Calu3 (cell line): Measurements from ENCODE around the gene SH2D3C. TPM values are rescaled to one million over a fixed set of nuclear protein-coding genes. Genes with fewer than 3 reads are reported as not detected.

Experiments
- Bru-seq: library from RNA; stranded (reverse); fragments of 400-500 nt; gene quantifications from one replicate; lab custom pipeline; 2021; lab: Mats Ljungman, UMichigan
- BruChase-seq, 2 experiments: library from RNA; stranded (reverse); fragments of 400-500 nt; gene quantifications; one replicate each; lab custom pipeline; 2021; lab: Mats Ljungman, UMichigan
- BruUV-seq: library from RNA; stranded (reverse); fragments of 400-500 nt; replicated peaks from 2 replicates; lab custom pipeline; 2021; lab: Mats Ljungman, UMichigan
- CTCF ChIA-PET: fragments of 300-600 bp; sonication (Branson Sonifier 250); formaldehyde crosslinking; loops from one replicate; lab custom pipeline; 2022; ENCODE audit warnings: antibody characterized with exemption; lab: Charles Lee
- DNase-seq: peaks from one replicate; pipeline ENCODE4 v3.0.0; 2022
- H3K27ac Mint-ChIP-seq: one replicate; pipeline ENCODE4 v1.8.0; 2022; ENCODE audit warnings: mixed read lengths; ENCODE audit not compliant: unreplicated experiment
- H3K27me3 Mint-ChIP-seq: one replicate; pipeline ENCODE4 v1.8.0; 2022; ENCODE audit warnings: mixed read lengths; ENCODE audit not compliant: unreplicated experiment
- H3K36me3 Mint-ChIP-seq: one replicate; pipeline ENCODE4 v1.8.0; 2022; ENCODE audit warnings: mild to moderate bottlenecking, moderate library complexity, mixed read lengths; ENCODE audit not compliant: insufficient read depth, unreplicated experiment
- H3K4me1 Mint-ChIP-seq: one replicate; pipeline ENCODE4 v1.8.0; 2022; ENCODE audit warnings: mild to moderate bottlenecking, low read depth, mixed read lengths; ENCODE audit not compliant: unreplicated experiment
- H3K4me3 Mint-ChIP-seq: one replicate; pipeline ENCODE4 v1.8.0; 2022; ENCODE audit warnings: mild to moderate bottlenecking, low read depth, moderate library complexity, mixed read lengths; ENCODE audit not compliant: unreplicated experiment
- H3K9me3 Mint-ChIP-seq: one replicate; pipeline ENCODE4 v1.8.0; 2022; ENCODE audit warnings: low read depth, mixed read lengths; ENCODE audit not compliant: unreplicated experiment
- CTCF ChIP-seq: fragments of 200-600 bp; IDR thresholded peaks from one replicate; pipeline ENCODE4 v1.8.0; 2022; ENCODE audit warnings: antibody characterized with exemption; ENCODE audit not compliant: unreplicated experiment
- intact Hi-C: fragments of 100-400 bp; cut with micrococcal nuclease; formaldehyde crosslinking; loops from one replicate; pipeline ENCODE4 v1.10.0; 2022; ENCODE audit not compliant: unreplicated experiment
- long read RNA-seq: library from polyadenylated mRNA; stranded (forward); transcript quantifications from one replicate; pipeline ENCODE4 v2.0.0, GENCODE V29; 2022
- total RNA-seq: library from RNA; stranded (reverse); gene quantifications from 2 replicates; pipeline ENCODE4 v1.2.3, GENCODE V29; 2022

The SH2D3C gene
- total RNA-seq (not detected in 2 replicates), Bru-seq, nascent RNA (percentile 2 among the genes with signal in this experiment), BruChase-seq, experiment 1, labeled RNA remaining after a 6-hour chase (percentile 9 among the genes with signal in this experiment), BruChase-seq, experiment 2, labeled RNA remaining after a 2-hour chase (percentile 2 among the genes with signal in this experiment)
- long read RNA-seq, result 0 reads

DNA sequence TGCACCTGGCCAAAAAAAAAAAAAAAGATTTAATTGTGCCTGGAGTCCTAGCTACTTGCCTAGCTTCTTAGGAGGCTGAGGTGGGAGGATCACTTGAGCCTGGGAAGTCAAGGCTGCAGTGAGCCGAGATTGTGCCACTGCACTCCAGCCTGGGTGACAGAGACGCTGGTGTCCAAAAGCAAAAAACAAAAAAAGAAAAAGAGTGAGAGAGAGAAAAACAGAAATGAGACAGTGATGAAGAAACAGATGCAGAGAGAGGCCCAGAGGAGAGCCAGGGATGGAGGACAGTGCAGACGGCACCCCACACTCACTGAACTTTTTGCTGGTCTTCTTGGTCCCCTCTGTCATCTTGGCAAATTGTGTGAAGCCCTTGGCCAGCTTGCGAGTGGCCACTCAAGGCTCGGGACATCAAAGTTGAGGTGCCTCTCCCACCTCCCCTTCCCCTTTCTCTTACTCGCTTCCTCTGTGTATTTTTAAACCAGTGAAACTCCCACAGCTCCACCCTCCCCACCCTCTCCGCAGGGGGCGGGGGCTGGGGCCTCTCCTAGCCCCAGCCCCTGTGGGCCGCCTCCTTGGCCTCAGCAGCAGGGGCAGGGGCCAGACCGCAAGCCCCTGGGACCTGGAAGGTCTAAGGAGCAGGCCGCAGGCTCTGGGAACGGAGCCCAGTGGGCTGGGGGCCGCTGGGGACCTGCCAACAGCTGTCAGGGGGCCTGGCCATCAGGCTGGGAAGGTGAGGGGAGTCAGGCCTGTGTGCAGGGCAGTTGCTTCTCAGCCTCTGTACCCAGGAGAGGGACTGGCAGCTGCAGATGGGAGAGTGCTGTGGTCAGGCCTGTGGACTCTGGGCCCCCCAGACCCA lies at the start of gene SH2D3C:
SH2D3C (minus strand) TSS at position 387 of the 856 bp plus-strand sequence; CDS start at position 348, 39 bp downstream.
- no TSS peak for BruUV-seq
- Mint-ChIP-seq H3K4me3 (no peak within 1 kb of the TSS), H3K9me3 (no peaks in the 10 kb centered on the region), H3K27ac (no peak within 1 kb of the TSS), H3K36me3 (no peaks in the 10 kb centered on the region), H3K27me3 (peaks cover 27% of the 10 kb centered on the region), H3K4me1 (no peaks in the 10 kb centered on the region)
- intact Hi-C loops, result no loop called here
- CTCF ChIA-PET, result interaction anchor here (0.6 kb wide), 1 partner anchor 309 kb away, joined by 4 read pairs; no protein-coding TSS in a partner anchor
- no peak for TF ChIP-seq CTCF
- DNase-seq, result no peak

DNA sequence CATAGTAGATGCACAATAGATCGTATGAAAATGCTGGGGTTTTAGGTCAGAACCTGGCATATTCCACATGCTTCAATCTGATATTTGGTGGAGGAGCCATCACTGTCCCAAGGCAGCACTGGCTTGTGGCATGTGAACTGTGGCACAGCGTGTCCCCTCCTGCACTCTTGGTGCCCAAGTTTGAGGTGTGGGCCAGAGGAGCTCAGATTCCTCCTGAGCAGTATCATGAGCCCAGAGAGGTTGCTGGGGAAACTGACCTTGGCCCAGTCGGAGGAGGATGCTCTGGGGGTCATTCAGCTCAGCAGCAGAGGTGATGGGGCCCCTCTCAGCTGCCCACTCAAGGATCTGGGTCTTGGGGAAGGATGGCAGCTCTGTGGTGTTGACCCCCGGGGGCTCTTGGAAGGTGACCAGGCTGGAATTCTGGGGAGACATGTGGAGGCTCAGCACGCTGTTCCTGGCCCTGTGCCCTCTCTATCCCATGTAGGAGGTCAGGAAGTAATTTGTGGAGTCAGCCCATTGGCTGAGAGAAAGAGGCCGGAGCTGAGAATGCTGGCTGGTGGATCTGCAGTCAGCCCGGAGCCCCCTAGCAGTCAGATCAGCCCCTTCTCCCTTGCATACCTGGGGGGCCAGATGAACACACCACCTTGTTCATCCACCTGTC lies 47.9 kb upstream of the SH2D3C start:
- CTCF ChIA-PET, result interaction anchor here (0.6 to 0.8 kb wide), 2 partner anchors 12 to 41 kb away, joined by 3 read pairs; partner anchors contain the start of gene CDK9

GRCh38 chr9:127825319-127826051 lies 47.0 kb upstream of the SH2D3C start:
- Mint-ChIP-seq H3K27me3 (no peaks in the 10 kb centered on the region), H3K9me3 (no peaks in the 10 kb centered on the region), H3K27ac (no peak overlapping the region), H3K4me1 (peaks cover 14% of the 10 kb centered on the region), H3K36me3 (peaks cover 15% of the 10 kb centered on the region), H3K4me3 (no peak overlapping the region)
- CTCF ChIA-PET, result interaction anchor here (0.6 to 1.5 kb wide), 3 partner anchors 22 to 45 kb away, joined by 3 to 4 read pairs (median 3); partner anchors contain the start of gene ENG
- intact Hi-C loops, result no loop called here
- no TSS peak for BruUV-seq
- peak; percentile 49 for TF ChIP-seq CTCF
- peak; percentile 63 for DNase-seq

More for the DNA sequence above, 47.9 kb upstream of the SH2D3C start:
- BruUV-seq, result no TSS peak
- Mint-ChIP-seq H3K36me3 (peaks cover 15% of the 10 kb centered on the region), H3K4me3 (no peak overlapping the region), H3K27me3 (no peaks in the 10 kb centered on the region), H3K4me1 (peaks cover 14% of the 10 kb centered on the region), H3K27ac (no peak overlapping the region), H3K9me3 (no peaks in the 10 kb centered on the region)
- intact Hi-C loops, result no loop called here
- TF ChIP-seq CTCF, result no peak
- no peak for DNase-seq

GRCh38 chr9:127822108-127822507 lies 43.6 kb upstream of the SH2D3C start:
- no peak overlapping the region for H3K4me3 Mint-ChIP-seq
- no peaks in the 10 kb centered on the region for H3K4me1 Mint-ChIP-seq
- CTCF ChIA-PET, result no interaction called here
- H3K36me3 Mint-ChIP-seq, result peaks cover 31% of the 10 kb centered on the region
- H3K27me3 Mint-ChIP-seq, result no peaks in the 10 kb centered on the region
- no peak for DNase-seq
- H3K27ac Mint-ChIP-seq, result no peak overlapping the region
- H3K9me3 Mint-ChIP-seq, result no peaks in the 10 kb centered on the region
- intact Hi-C loops, result no loop called here
- TF ChIP-seq CTCF, result no peak
- TSS peak; percentile 15 for BruUV-seq
